ENCODE results near the gene IGSF22. TPM values are rescaled to one million over a fixed set of nuclear protein-coding genes. Genes with fewer than 3 reads are reported as not detected.

The IGSF22 gene
- total and polyA plus RNA-seq, 2 of the 13 experiments (the other 11 are each of a cell fraction or from before 2014, with no cell fraction given): not detected

- TF ChIP-seq CTCF (CRISPR knock-in tag; IDR thresholded peaks at IDR 0.05): peak; percentile 41
These were observed 13.7 kb upstream of the IGSF22 start (continued) for GRCh38 chr11:18739685-18740084.

GRCh38 chr11:18737642-18738041 lies 11.7 kb upstream of the IGSF22 start:
- Histone ChIP-seq H3K4me3 (replicated peaks in 1 of 3; ENCODE audit: insufficient read depth in 1 of 3, low read depth in 2 of 3, low read length in 3 of 3) (no peak overlapping the region), H3K9me3 (ENCODE audit: low read length) (no peaks in the 10 kb centered on the region), H3K27ac (ENCODE audit: extremely low read length, insufficient read depth, low read length) (no peak overlapping the region), H3K4me2 (ENCODE audit: low read depth, low read length) (no peak overlapping the region), H3K79me2 (ENCODE audit: insufficient read depth, low read length) (no peaks in the 10 kb centered on the region), H3K27me3 (ENCODE audit: control insufficient read depth in 1 of 2, insufficient read depth in 2 of 2, low read length in 2 of 2) (peaks cover 3 to 63% of the 10 kb centered on the region in 2 experiments; a peak in 4 of 5 replicates), H3K9ac (ENCODE audit: insufficient read depth, low read depth, low read length) (no peak overlapping the region), H3K36me3 (replicated peaks in 1 of 2; ENCODE audit: control insufficient read depth in 1 of 2, insufficient read depth in 2 of 2, low read length in 2 of 2) (no peaks in the 10 kb centered on the region), H3K4me1 (ENCODE audit: insufficient read depth, low read length) (no peaks in the 10 kb centered on the region), H2AFZ (ENCODE audit: low read length) (no peak overlapping the region), H4K20me1 (ENCODE audit: insufficient read depth, low read length) (no peaks in the 10 kb centered on the region)
- TF ChIP-seq ZNF543 (CRISPR knock-in tag; IDR thresholded peaks at IDR 0.05) (no peak), ZNF34 (CRISPR knock-in tag; IDR thresholded peaks at IDR 0.05; ENCODE audit: borderline replicate concordance) (no peak), MTF2 (CRISPR knock-in tag; IDR thresholded peaks at IDR 0.05; ENCODE audit: borderline replicate concordance) (no peak), TBX2 (CRISPR knock-in tag; IDR thresholded peaks at IDR 0.05; ENCODE audit: borderline replicate concordance) (no peak), RXRB (CRISPR knock-in tag; IDR thresholded peaks at IDR 0.05; ENCODE audit: borderline replicate concordance) (no peak), ZHX1 (CRISPR knock-in tag; IDR thresholded peaks at IDR 0.05; ENCODE audit: low read depth) (no peak), ONECUT2 (CRISPR knock-in tag; IDR thresholded peaks at IDR 0.05) (no peak), RNF2 (conservative IDR thresholded peaks at IDR 0.05; ENCODE audit: low read depth) (no peak), PRDM4 (CRISPR knock-in tag; IDR thresholded peaks at IDR 0.05; ENCODE audit: borderline replicate concordance) (no peak)
- BruUV-seq (replicated peaks): no TSS peak
- ChIA-PET CTCF (ENCODE audit: low intra/inter-chr PET ratio, low total read pairs) (no interaction called here), POLR2A (no interaction called here)
- 49% methylated on average over 6 of the region's 8 CpGs for WGBS (ENCODE audit: low lambda C conversion rate)
- DNase-seq (ENCODE audit: low spot score) (no peak), FAIRE-seq (no peak), ATAC-seq (no peak)
- in situ Hi-C loops (cut with HindIII; ENCODE audit: extremely low pct_ligation_motif_present, low pct_unique_long_range_greater_than_20kb): loop anchor here (10.0 kb wide), 2 partner anchors 193 to 623 kb away; no protein-coding TSS in a partner anchor
- intact Hi-C loops (cut with micrococcal nuclease; ENCODE audit: unreplicated experiment): no loop called here

Measured in HepG2 (cell line).